SIG-M5 treated with dmso at 0.1 percent for 504 hours (cell line): Measurements from ENCODE around the gene LAMA2.

Experiments used
- DNase-seq: peaks from one replicate; lab custom pipeline; 2025; ENCODE audit not compliant: unreplicated experiment; lab: John Stamatoyannopoulos, UW

Gene LAMA2, protein sequence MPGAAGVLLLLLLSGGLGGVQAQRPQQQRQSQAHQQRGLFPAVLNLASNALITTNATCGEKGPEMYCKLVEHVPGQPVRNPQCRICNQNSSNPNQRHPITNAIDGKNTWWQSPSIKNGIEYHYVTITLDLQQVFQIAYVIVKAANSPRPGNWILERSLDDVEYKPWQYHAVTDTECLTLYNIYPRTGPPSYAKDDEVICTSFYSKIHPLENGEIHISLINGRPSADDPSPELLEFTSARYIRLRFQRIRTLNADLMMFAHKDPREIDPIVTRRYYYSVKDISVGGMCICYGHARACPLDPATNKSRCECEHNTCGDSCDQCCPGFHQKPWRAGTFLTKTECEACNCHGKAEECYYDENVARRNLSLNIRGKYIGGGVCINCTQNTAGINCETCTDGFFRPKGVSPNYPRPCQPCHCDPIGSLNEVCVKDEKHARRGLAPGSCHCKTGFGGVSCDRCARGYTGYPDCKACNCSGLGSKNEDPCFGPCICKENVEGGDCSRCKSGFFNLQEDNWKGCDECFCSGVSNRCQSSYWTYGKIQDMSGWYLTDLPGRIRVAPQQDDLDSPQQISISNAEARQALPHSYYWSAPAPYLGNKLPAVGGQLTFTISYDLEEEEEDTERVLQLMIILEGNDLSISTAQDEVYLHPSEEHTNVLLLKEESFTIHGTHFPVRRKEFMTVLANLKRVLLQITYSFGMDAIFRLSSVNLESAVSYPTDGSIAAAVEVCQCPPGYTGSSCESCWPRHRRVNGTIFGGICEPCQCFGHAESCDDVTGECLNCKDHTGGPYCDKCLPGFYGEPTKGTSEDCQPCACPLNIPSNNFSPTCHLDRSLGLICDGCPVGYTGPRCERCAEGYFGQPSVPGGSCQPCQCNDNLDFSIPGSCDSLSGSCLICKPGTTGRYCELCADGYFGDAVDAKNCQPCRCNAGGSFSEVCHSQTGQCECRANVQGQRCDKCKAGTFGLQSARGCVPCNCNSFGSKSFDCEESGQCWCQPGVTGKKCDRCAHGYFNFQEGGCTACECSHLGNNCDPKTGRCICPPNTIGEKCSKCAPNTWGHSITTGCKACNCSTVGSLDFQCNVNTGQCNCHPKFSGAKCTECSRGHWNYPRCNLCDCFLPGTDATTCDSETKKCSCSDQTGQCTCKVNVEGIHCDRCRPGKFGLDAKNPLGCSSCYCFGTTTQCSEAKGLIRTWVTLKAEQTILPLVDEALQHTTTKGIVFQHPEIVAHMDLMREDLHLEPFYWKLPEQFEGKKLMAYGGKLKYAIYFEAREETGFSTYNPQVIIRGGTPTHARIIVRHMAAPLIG (N-terminal part only)

DNA sequence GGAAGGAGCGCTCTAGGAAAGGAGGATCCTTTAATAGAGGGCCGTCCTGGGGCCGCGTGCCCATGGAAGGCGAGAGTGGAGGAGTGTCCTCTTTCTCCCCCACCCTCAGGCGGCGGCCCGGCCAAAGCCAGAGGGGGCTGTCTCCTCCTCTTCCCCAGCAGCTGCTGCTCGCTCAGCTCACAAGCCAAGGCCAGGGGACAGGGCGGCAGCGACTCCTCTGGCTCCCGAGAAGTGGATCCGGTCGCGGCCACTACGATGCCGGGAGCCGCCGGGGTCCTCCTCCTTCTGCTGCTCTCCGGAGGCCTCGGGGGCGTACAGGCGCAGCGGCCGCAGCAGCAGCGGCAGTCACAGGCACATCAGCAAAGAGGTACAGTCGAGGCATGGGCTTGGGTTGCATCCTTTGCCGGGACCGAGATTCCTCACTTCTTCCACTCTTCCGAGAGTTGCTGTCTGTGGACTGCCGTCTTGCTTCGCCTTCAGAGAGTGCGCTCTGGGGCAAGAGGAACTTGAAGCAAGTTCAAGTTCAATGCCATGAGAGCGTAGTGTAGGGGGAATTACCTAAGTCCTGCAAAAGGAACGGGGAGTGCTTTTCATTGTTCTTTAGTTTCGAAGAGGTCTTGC is at the start of gene LAMA2:
TSS of gene LAMA2 (plus strand) at position 148 of the 621 bp plus-strand sequence. CDS start at position 256, 108 bp downstream.
- no peak for DNase-seq

DNA sequence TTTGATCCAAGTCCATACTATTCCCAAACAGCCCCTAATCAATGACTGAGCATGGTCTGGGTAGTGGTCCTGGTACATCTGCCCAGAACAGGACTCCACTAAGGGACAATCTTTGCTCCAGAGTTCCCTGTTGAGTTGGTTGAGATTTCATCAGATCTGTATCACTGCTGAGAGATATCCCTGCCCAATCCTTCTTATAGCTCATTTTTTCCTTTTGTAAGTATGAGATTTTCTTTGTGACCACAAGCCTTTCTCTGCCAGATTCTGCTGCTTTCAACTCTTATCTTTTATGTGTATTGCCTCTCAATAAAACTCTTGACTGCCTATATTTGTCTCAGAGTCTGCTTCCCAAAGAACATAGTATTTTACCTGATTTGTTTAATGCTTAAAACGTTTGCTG is 46.2 kb upstream of the LAMA2 start:
- no peak for DNase-seq

DNA sequence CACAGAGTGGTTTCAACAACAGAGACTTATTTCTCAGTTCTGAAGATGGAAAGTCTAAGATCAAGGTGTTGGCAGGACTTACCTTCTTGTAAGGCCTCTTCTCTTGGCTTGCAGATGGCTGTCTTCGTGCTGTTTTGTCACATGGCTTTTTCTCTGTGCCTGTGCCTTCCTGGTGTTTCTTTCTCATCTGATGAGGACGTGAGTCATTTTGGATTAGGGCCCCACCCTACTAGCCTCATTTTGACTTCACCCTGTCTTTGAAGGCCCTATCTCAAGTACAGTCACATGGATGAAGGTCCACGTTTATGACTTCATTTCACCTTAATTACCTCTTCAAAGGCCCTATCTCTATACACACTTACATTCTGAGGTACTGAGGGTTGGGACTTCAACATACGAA is 41.4 kb upstream of the LAMA2 start:
- no peak for DNase-seq

- no peak for DNase-seq
These were observed 38.3 kb upstream of the LAMA2 start for GRCh38 chr6:128844598-128844997.

- DNase-seq = no peak
These were observed 35.3 kb upstream of the LAMA2 start for GRCh38 chr6:128847431-128848210.

- DNase-seq = no peak
These were observed 34.6 kb upstream of the LAMA2 start for GRCh38 chr6:128848212-128848935.

- no peak for DNase-seq
These were observed 27.3 kb upstream of the LAMA2 start for GRCh38 chr6:128855581-128856085.

- DNase-seq = no peak
These were observed 25.1 kb upstream of the LAMA2 start for GRCh38 chr6:128857806-128858205.

DNA sequence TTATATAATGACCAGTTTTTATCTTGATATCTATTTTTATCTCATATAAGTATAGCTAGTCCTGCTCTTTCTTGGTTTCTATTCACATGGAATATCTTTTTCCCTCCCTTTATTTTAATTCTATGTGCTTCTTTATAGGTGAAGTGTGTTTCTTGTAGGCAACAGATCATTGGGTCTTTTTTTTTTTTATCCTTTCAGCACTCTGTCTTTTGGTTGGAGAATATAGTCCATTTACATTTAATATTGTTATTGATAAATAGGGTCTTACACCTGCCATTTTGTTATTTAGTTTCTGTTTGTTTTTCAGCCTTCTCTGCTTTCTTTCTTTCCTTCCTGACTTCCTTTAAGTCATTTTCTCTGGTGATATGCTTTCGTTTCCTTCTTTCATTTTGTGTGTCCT is 22.2 kb upstream of the LAMA2 start:
- DNase-seq = no peak

DNA sequence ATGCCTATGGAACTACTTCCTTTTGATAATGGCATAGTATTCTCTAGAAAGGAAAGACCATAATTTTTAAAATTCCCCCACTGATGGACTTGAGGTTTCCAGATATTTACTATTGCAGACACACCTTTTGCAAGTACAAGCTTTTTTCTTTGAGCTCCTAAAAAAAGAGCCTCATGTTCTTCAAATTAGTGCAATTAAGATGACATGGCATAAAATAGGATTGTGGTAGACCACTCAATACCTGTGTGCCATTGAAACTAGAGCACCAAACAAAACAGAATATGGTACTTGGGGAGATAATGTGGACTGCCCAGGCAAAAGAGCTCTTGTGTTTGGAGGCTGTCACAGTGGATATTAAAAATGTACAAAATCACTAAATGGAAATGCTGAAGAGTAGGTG is 19.0 kb upstream of the LAMA2 start:
- no peak for DNase-seq

- no peak for DNase-seq
These were observed 12.2 kb upstream of the LAMA2 start for GRCh38 chr6:128870746-128871145.

DNA sequence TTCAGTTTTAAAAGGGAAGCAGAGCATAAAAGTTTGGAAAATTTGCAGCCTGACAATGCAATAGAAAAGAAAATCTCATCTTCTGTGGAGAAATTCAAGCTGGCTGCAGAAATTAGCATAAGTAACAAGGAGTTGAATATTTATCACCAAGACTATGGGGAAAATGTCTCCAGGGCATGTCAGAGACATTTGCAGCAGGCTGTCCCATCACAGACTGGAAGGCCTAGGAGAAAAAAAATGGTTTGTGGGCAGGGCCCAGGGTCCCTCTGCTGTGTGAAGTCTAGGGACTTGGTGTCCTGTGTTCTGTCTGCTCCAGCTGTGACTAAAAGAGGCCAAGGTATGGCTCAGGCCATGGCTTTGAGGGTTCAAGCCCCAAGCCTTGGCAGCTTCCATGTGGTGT is 8.1 kb upstream of the LAMA2 start:
- DNase-seq = no peak

- DNase-seq = no peak
These were observed 378 bp upstream of the LAMA2 start for GRCh38 chr6:128882560-128882959.

- no peak for DNase-seq
These were observed 968 bp downstream of the LAMA2 start for GRCh38 chr6:128883906-128884305.

DNA sequence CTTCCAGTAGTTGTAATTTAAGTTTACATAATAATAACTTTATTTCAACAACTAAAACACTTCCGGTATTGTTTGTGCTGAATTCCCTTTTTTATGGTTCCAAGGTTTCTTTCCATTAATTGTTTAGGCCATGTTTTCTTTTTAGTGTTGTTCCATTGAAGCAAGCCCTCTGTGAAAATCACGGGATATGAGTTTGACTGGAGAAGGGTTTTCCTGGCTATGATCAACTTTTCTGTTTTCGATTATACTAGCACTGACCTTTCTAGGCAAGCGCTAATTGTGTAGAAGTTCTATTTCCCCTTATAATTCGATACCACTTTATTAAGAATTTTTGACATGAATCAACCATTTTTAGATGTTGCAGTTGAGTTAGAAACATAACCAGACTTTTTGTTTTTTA is 2.4 kb downstream of the LAMA2 start:
- DNase-seq = no peak

- no peak for DNase-seq
These were observed 3.8 kb downstream of the LAMA2 start for GRCh38 chr6:128886706-128887105.

DNA sequence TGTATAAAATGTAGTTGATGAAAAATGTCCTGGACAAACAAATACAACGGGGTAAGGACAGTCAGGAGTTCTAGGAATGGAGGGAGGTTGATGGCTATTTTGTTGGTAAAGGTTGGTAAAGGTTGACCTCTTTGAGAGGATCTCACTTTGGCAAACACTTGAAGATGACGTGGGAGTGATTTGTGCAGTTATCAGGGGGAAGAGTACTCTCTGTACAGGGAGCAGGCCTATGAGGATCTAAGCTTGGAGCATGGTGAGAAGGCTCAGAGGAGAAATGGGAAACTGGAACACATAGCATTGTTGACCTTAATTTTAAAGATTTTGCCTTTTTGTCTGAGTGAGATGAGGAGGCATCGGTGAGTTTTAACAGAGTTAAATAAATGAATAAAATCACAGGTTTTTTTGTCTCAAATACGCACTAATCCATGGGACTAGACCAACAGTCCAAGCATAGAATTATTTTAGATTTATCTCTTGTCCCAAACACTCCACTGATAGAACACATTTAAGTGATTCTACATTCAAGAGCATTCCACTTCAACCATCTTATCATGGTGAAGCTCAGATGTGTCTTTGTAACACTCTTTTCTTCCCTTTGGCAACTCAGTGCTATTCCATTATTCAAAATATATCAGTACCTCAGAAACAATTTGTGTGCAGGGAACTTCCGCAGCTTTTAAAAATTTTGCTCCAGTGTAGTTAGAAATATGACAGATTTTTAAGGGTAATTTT is 5.7 kb downstream of the LAMA2 start:
- no peak for DNase-seq

DNA sequence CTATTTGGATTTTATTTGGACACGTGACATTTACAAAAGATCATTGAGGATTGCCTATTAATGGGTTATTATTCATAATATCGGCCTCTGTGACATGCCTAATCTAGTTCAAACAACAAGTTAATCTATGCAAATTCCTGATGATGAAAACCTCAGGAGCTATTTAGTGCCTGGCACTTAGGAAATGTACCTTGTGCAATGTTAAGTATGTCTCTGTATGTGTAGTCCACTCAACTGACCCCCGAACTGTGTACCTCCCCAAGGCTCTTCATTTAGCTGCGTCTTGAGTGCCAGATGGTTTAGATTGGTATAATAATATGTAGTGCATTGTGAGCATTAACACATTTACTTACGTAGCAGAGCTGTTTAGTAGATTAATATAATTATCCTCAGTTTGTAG is 6.9 kb downstream of the LAMA2 start:
- no peak for DNase-seq

DNA sequence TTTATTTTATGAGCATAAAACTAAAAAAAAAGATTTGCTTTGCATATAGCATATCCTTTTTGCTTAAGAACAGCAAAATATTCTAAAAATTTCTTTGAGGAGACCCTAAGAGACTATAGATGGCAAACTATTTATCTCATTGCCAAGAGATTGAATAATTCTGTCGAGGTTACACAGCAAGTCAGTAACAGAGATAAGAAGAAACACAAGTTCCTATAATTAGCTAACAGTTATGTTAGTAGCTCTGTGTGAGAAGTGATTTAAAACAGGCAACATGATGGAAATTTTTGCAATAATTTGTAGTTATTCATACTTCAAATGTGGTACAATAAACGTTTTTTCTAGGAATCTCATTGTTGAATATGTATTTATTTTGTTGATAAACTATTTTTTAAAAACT is 9.1 kb downstream of the LAMA2 start:
- DNase-seq = no peak
